GM21619 (cell line): ENCODE measurements around the gene EXD3.

Experiments used
- ATAC-seq: cut with Tn5 transposase; IDR thresholded peaks from one replicate; pipeline ENCODE4 v1.9.1; 2021; ENCODE audit not compliant: unreplicated experiment

EXD3 gene

GRCh38 chr9:137276473-137277328 is 146.3 kb downstream of the EXD3 start:
- no peak for ATAC-seq

GRCh38 chr9:137275588-137276472 is 147.1 kb downstream of the EXD3 start:
- no peak for ATAC-seq

GRCh38 chr9:137275203-137275587 is 147.8 kb downstream of the EXD3 start:
- no peak for ATAC-seq

- ATAC-seq: no peak
These were observed 149.2 kb downstream of the EXD3 start for GRCh38 chr9:137273611-137274320.

GRCh38 chr9:137273095-137273490 is 149.9 kb downstream of the EXD3 start:
- no peak for ATAC-seq

GRCh38 chr9:137272241-137273094 is 150.5 kb downstream of the EXD3 start:
- ATAC-seq: no peak

GRCh38 chr9:137271696-137272076 is 151.3 kb downstream of the EXD3 start:
- no peak for ATAC-seq

- ATAC-seq: no peak
These were observed 151.8 kb downstream of the EXD3 start for GRCh38 chr9:137270929-137271695.

GRCh38 chr9:137269231-137269772 is 153.7 kb downstream of the EXD3 start:
- no peak for ATAC-seq

- ATAC-seq: no peak
These were observed 154.3 kb downstream of the EXD3 start for GRCh38 chr9:137268538-137269201.

- ATAC-seq: no peak
These were observed 155.0 kb downstream of the EXD3 start for GRCh38 chr9:137267933-137268355.

- ATAC-seq: no peak
These were observed 156.1 kb downstream of the EXD3 start for GRCh38 chr9:137266585-137267453.

GRCh38 chr9:137266162-137266527 is 156.8 kb downstream of the EXD3 start:
- ATAC-seq: no peak

- ATAC-seq: no peak
These were observed 157.3 kb downstream of the EXD3 start for GRCh38 chr9:137265496-137266161.

- no peak for ATAC-seq
These were observed 158.9 kb downstream of the EXD3 start for GRCh38 chr9:137264067-137264466.

- no peak for ATAC-seq
These were observed 159.5 kb downstream of the EXD3 start for GRCh38 chr9:137263506-137263905.

- no peak for ATAC-seq
These were observed 160.1 kb downstream of the EXD3 start for GRCh38 chr9:137262909-137263285.
